Measurements from ENCODE around the gene ANXA6.

Gene ANXA6

DNA sequence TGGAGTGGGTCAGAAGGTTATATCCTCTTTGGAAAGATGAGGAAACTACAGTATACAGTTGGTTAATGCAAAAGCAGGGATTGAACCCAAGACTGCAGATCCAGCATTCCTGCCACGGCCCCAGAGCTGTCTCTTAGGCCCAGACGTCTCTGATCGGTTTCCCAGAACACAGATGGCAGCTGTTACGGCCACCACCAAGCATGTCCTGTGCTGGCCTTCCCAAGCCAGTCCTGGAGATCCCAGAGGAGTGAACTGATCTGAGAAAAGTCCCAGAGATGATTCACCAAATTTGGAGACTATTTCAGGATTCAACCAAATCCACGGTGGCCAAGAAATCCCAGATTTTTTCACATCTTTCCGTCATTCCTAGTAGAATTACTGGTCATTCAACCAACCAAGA is 96.8 kb downstream of the ANXA6 start:
- no peak for DNase-seq

DNA sequence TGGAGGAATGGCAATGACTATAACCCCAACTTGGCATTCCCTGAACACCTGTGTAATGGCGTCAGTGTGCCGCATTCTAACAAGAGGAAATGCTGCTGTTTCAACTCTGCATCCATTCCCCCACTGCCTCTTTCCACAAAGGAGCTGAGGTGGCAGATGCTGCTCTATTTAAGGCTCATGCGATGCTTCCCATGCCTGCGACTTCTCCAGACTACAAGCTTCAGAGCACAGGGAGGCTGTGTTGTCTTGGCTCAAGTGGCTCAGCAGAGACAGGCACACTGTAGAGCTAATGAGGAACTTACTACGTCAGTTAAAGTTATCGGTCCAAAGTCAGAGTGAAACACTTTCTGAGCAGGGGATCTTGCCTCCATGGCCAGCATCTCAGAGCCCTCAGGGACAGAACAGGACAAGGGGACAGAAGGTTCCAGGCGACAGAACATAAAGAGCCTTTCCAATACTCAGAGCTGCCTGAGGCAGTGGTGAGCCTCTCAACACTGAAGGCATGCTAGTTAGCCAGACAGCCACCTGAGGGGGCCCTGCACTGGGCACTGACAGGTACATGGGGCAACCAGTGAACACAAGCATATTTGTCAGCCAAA is 98.6 kb downstream of the ANXA6 start:
- DNase-seq, result no peak

DNA sequence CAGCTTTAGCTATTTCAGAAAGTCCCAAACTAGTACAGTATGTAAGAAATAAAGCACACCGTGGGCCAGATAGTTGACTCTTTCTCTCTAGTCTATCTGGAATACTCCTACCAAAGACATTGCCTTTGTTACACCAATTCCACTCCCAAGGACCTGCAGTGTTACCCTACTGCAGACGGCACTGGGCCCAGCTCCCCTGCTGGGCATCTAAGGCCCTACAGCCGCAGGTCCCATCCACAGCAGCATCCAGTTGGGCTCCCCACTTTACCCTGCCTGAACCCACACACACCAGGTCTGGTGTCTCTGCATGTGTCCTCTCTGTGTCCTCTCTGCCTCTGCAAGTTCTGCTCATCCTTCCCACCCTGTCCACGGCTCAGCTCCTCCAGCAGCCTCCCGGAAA is 99.3 kb downstream of the ANXA6 start:
- DNase-seq, result no peak

DNA sequence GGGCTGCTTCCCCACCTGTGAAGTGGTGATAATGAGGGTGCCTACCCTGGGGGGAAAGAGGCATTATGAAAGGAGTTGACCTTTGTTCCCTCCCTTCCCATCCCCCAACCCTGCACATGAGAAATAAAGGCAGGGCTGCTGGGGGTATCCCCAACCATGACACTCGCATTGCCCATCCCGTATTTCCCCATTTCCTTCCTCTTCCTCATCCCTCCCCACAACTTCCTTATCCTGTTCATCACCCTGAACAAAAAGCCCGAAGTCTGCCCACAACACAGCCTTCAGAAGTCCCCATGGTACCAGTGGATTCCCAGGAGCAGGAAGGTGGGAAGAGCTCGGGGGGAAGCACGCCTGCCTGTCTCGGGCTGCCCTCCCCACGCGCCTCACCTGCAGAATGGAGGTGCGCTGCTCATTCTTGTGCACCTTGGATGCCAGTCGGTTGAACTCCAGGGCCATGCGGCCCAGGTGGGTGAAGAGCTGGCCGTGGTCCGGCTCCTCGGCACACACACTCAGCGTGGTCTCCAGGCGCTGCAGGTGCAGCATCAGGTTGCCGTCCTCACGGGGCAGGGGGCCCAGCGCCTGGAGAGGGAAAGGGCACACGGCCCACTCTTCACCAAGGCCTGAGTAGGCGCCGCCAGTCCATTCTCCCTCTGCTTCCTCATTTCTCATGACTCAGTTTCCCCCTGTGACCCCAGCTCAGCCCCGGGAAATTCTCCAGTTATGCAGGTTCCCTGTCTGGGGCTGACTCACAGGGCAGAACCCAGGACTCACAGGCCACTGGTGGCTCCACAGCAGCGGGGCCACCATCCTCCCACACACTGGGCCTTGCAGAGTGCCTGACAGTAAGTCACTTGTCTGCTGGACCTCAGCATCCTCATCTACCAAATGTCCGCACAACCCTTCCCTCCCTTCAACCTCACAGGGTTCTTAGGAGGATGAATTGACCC is 100.9 kb downstream of the ANXA6 start:
- DNase-seq, result no peak

DNA sequence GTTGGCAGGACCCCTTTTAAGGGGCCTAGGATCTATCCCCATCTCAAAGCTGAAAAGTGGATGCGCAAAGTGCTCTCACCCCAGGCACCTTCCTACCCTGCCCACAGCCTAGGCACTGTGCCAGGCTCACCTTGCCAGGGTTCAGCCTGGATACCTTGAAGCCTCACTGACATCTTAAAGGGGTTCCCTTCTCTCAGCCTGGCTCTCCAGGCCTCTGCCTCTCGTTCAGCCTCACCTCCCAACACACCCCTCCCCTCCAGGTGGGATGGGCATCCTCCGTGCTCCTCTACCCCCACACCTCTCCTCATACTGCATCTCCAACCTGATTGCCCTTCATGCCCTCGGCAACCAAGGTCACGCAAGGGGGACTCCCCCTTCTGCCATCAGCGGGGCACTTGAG is 102.2 kb downstream of the ANXA6 start:
- DNase-seq, result no peak

DNA sequence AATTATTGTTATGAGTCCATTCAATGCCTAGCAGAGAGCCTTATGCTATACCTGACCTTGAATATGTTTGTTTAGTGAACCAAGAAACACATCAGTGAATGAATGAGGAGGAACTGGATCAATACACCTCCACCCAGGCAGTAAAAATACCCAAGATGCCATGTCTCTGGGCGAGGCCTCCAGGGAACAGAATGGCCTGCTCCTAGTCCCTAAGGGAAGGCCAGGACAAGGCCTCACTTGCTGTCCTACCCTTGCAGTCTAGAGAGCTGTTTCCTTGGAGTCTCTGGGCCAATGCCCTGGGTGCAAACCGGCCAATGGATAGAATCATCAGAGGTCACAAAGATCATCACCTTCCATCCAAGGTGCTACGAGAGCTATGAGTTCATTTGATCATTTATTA is 102.9 kb downstream of the ANXA6 start:
- DNase-seq, result no peak

DNA sequence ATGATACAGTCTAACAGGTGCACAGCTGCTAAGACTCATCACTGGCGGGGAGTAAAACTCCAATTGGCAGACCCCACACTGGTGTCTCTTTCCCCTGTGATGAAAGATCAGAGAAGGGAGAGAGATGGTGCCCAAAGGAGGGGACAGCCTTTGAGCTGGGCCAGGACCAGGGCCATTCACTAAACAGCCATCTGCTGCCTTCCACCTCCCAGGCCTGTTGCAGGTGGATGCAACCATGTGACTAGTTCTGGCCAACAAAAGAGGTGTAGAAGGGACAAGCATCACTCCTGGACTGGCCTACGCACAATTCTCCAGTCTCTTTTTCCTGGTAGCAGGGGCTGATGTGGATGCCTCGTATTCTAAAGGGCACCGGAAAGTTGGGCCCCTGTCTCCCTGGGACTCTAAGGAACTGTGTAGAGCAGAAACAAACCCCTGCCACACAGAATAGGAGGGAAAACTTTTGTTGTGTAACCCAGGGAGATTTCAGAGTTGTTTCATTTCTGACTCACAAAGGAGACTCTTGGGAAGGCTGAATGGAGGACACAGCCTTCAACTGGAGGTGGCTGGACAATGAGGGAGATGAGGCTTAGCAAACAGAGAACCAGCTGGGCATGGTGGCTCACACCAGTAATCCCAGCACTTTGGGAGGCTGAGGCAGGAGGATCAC is 103.7 kb downstream of the ANXA6 start:
- no peak for DNase-seq

DNA sequence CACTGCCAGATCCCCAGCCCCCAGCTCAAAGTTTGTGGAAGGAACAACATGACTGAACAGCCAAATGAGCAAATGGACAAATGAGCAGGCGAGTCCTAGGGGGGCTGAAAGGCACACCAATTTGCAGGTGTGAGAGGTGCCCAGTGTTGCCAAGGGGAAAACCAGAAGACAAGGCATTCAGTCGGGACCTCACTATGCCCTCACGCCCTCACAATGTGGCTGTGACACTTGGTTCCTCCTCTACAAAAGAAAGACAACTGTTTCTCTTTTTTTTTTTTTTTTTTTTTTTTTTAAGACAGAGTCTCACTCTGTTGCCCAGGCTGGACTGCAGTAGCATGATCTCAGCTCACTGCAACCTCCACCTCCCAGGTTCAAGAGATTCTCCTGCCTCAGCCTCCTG is 104.7 kb downstream of the ANXA6 start:
- DNase-seq, result no peak

DNA sequence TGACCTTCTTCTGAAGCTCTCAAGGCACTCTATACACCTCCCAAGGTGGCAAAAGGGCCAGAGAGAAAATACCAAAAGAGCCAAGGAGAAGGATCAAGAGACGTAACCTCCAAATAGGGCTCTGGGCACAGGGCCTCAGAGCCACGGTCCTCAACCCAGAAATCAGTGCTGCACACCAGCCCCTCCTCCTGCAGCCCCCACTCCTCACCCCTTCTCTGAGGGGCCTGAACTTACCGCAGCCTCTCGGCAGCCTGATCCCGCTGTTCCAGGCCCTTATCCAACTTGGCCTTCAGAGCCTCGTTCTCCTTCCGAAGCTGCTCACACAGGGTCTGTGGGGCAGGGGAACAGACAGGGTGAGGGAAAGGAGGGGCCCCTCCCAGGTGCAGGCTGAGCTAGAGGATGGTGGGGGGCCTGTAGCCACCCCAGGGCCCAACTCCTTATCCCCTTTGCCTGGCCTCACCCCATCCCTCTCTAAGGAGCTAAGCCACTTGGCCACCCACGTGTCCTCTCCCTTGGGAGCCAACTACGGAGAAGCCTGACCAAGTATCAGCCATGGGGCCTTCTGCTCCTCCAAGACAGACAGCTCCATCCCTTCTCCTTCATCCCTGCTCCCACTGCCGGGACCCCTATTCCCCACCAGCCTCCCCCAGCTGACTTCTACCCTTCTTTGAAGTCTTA is 105.5 kb downstream of the ANXA6 start:
- no peak for DNase-seq

DNA sequence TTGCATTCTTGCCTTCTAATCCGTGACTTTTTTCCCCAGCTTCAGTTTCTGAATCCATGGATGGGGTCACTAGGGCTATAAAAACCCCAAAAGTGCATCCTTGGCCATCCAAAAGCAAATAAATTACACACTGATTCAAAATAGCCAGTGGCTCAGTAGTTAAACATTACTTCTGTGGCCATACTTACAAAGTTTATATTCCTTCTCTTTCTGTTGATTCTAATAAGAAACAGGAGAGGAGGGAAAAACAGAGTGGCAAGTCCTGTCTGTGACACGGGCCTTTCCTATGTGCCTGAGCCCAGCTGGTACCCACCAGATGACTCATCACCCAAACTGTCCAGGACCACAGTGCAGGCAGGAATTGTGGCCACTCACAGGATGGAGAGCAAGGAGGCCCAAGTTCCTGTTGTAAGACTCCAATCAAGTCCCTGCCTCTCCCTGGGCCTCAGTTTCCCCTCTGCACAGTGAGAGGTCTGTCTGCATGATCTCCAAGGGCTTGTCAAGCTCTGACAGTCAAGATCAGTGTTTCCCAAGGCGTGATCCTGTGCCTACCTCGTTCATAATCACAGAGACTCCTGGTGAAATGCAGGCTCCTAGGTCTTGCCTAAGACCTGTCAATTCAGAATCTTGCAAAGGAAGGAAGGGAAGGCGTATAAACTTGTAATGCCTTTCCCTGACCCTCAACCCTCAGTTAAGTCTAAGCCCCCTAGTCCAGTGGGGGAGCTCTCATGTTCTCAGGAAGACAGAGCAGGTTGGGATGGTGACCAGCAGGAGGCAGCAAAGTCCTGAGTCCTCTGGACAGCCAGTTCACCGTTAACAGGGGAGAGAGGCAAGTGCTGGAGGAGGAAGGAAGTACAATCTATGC is 106.3 kb downstream of the ANXA6 start:
- DNase-seq, result peak; percentile 71

Data from activated CD4-positive, alpha-beta T cell treated with anti-CD3 and anti-CD28 coated beads, Interleukin-2, amount 50 U/mL, for 1 hour (primary cell).